GM12878 (cell line): ENCODE results near the gene CCL4. TPM values are rescaled to one million over a fixed set of nuclear protein-coding genes. Genes with fewer than 3 reads are reported as not detected.

Experiments used
- ATAC-seq: fragments of 200-7000 bp; cut with Tn5 transposase; 3 replicates; pipeline ENCODE4 v1.9.1; 2020; ENCODE audit warnings: mild to moderate bottlenecking, moderate library complexity
- BruUV-seq: library from RNA; stranded (reverse); fragments of 400-500 nt; replicated peaks from 2 replicates; lab custom pipeline; 2021; lab: Mats Ljungman, UMichigan
- CTCF ChIA-PET: fragments of 300-600 bp; sonication (Branson Sonifier 250); formaldehyde crosslinking; extraction: SDS; loops from one replicate; lab custom pipeline; 2021; ENCODE audit warnings: inconsistent platforms; lab: Yijun Ruan, JAX
- POLR2A ChIA-PET: fragments of 350-600 bp; formaldehyde crosslinking; extraction: SDS; loops from one replicate; lab custom pipeline; 2021; ENCODE audit warnings: inconsistent platforms; lab: Charles Lee
- RAD21 ChIA-PET: fragments of 300-600 bp; sonication (Branson Sonifier 250); formaldehyde crosslinking; loops from one replicate; lab custom pipeline; 2023; ENCODE audit warnings: antibody characterized with exemption; ENCODE audit not compliant: unreplicated experiment; lab: Charles Lee
- SMC1A ChIA-PET: fragments of 300-600 bp; sonication (Branson Sonifier 250); formaldehyde crosslinking; loops from one replicate; lab custom pipeline; 2023; ENCODE audit not compliant: unreplicated experiment, uncharacterized antibody; lab: Charles Lee
- DNase-seq: peaks from one replicate; pipeline ENCODE4 v3.0.0-alpha.2; 2011; ENCODE audit warnings: low read depth, low spot score
- FAIRE-seq: peaks from 3 replicates; lab custom pipeline; 2011; peaks lifted over from hg19 to GRCh38; lab: Jason Lieb, UNC
- H2AFZ ChIP-seq: 2 replicates; pipeline ENCODE4 v1.6.0; 2011; ENCODE audit warnings: low read depth, low read length, control low read depth; ENCODE audit not compliant: control insufficient read depth
- H3K27ac ChIP-seq: 2 replicates; pipeline ENCODE4 v1.5.1; 2011; ENCODE audit warnings: control low read depth; ENCODE audit not compliant: control insufficient read depth, insufficient read depth
- H3K27me3 ChIP-seq, 2 experiments: replicated peaks in 1 of 2; 2 replicates each; pipeline versions ENCODE4 v1.6.0 to v1.6.1; 2011; ENCODE audit warnings: low read length in 1 of 2; ENCODE audit not compliant: control insufficient read depth in 2 of 2, insufficient read depth in 2 of 2
- H3K36me3 ChIP-seq, 2 experiments: 2 replicates each; pipeline ENCODE4 v1.5.1; 2011; ENCODE audit warnings: low read length in 1 of 2; ENCODE audit not compliant: control insufficient read depth in 2 of 2, insufficient read depth in 2 of 2
- H3K4me1 ChIP-seq: 2 replicates; pipeline ENCODE4 v1.6.1; 2011; ENCODE audit warnings: mild to moderate bottlenecking, low read length, moderate library complexity, mixed read lengths; ENCODE audit not compliant: control insufficient read depth, insufficient read depth
- H3K4me2 ChIP-seq: 2 replicates; pipeline ENCODE4 v1.6.0; 2011; ENCODE audit warnings: control low read depth; ENCODE audit not compliant: control insufficient read depth, insufficient read depth
- H3K4me3 ChIP-seq: fragments of 200-600 bp; sonication (generic); 2 replicates; pipeline ENCODE4 v1.5.1; 2016
- H3K79me2 ChIP-seq: 2 replicates; pipeline ENCODE4 v1.6.0; 2011; ENCODE audit warnings: low read length; ENCODE audit not compliant: control insufficient read depth, insufficient read depth
- H3K9ac ChIP-seq: 2 replicates; pipeline ENCODE4 v1.8.0; 2011; ENCODE audit warnings: low read length, control low read depth, mixed read lengths; ENCODE audit not compliant: control insufficient read depth, insufficient read depth
- H3K9me3 ChIP-seq: replicated peaks from 3 replicates; pipeline ENCODE4 v1.5.1; 2011; ENCODE audit warnings: mild to moderate bottlenecking, low read length; ENCODE audit not compliant: control insufficient read depth, insufficient read depth
- H4K20me1 ChIP-seq: 2 replicates; pipeline ENCODE4 v1.6.0; 2011; ENCODE audit not compliant: control insufficient read depth, insufficient read depth
- BMI1 ChIP-seq: fragments of 450-650 bp; IDR thresholded peaks from 2 replicates; pipeline ENCODE4 v1.6.1; 2016; ENCODE audit warnings: mild to moderate bottlenecking, moderate library complexity, borderline replicate concordance
- CREM ChIP-seq: IDR thresholded peaks from 2 replicates; pipeline ENCODE4 v1.6.1; 2014; ENCODE audit warnings: antibody characterized with exemption, low read depth
- EP300 ChIP-seq, 2 experiments: fragments of 150-350 bp in 1 of 2; IDR thresholded peaks; 2 replicates each; pipeline ENCODE4 v1.6.1; 2011 to 2012; ENCODE audit warnings: low read depth in 2 of 2, low read length in 2 of 2, borderline replicate concordance in 1 of 2, improper control_type of control experiment in 1 of 2, inconsistent platforms in 1 of 2; ENCODE audit not compliant: control insufficient read depth in 1 of 2
- NR2C1 ChIP-seq: fragments of 450-650 bp; IDR thresholded peaks from 2 replicates; pipeline ENCODE4 v1.6.1; 2017; ENCODE audit warnings: antibody characterized with exemption, mild to moderate bottlenecking, moderate library complexity
- PAX8 ChIP-seq: fragments of 450-650 bp; IDR thresholded peaks from 2 replicates; pipeline ENCODE4 v1.6.1; 2017; ENCODE audit warnings: mild to moderate bottlenecking, moderate library complexity
- RBBP5 ChIP-seq: fragments of 200-600 bp; sonication (generic); conservative IDR thresholded peaks from 2 replicates; pipeline ENCODE4 v1.6.1; 2016
- ZNF687 ChIP-seq: fragments of 450-650 bp; IDR thresholded peaks from 2 replicates; pipeline ENCODE4 v1.6.1; 2017; ENCODE audit warnings: mild to moderate bottlenecking, moderate library complexity
- WGBS: methylation state at CpG from one replicate; pipeline ENCODE4 v1.1.6; 2016; ENCODE audit warnings: low lambda C conversion rate; ENCODE audit not compliant: insufficient replicate concordance, insufficient coverage; ENCODE audit errors: missing lambda C conversion rate; 5-methylcytosine and 5-hydroxymethylcytosine counted together
- in situ Hi-C: fragments of 300-500 bp; cut with MboI; formaldehyde crosslinking; loops from 9 replicates; pipeline ENCODE4 v1.14.3; 2018; ENCODE audit warnings: mixed read lengths
- intact Hi-C: fragments of 100-400 bp; cut with micrococcal nuclease; formaldehyde crosslinking; loops from one replicate; pipeline ENCODE4 v1.14.2; 2022; ENCODE audit not compliant: unreplicated experiment
- polyA plus RNA-seq, 11 experiments: library from polyadenylated mRNA; depleted of rRNA in 4 of 11; unstranded in 6 of 11; stranded (reverse) in 5 of 11; fragments of >200 nt; fragmentation: Nextera tagmentation in 4 of 11; fragmentation: Illumina TruSeq in 1 of 11; extraction: Ambion mirVana in 4 of 11; extraction: Trizol in 1 of 11; gene quantifications; 1 replicate in 1 of 11; 2 replicates in 10 of 11; pipeline versions ENCODE4 v1.2.1 to v1.2.3, GENCODE V29; 2011 to 2016; ENCODE audit warnings: inconsistent platforms in 2 of 11, missing spikeins in 2 of 11, low read depth in 1 of 11
- total RNA-seq, 4 experiments: library from RNA; depleted of rRNA in 3 of 4; stranded (reverse); fragments of >200 nt in 3 of 4; fragmentation: Illumina TruSeq in 1 of 4; extraction: Trizol in 1 of 4; gene quantifications; 2 replicates each; pipeline versions ENCODE4 v1.2.1 to v1.2.3, GENCODE V29; 2013 to 2021
- TF ChIP-seq, protein P1 (sequence below): IDR thresholded peaks from 2 replicates; pipeline ENCODE4 v1.6.1; 2012; ENCODE audit warnings: improper control_type of control experiment, low read depth, low read length; ENCODE audit not compliant: insufficient replicate concordance
- TF ChIP-seq, protein P2 (sequence below): fragments of 450-650 bp; formaldehyde crosslinking; IDR thresholded peaks from 2 replicates; pipeline ENCODE4 v1.4.0; 2022; ENCODE audit warnings: mild to moderate bottlenecking, moderate library complexity

The CCL4 gene
- total and polyA plus RNA-seq, 10 of the 15 experiments (the other 5 are each of a cell fraction or from before 2014, with no cell fraction given): 18.7 to 741 (median 79.4) TPM

DNA sequence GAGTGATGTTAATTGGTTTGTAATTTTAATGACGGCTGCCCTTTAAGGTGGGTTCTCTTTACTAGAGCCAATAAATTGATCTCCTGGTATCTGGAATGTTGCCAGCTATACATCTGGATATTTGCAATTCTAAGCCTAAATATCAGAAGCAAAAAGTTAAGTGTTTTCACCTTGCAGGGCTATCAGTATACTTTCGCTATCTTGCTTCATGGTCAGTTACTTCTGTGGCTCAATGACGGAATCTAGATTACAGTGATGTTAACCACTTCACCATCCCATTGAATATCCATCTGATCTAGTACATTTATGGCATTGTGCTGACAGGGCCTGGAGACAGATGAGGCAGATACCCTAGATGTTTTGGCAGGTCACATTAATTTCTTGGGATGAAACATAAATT is 28.3 kb downstream of the CCL4 start:
- Histone ChIP-seq H2AFZ (no peak overlapping the region), H3K27ac (no peak overlapping the region), H3K4me2 (peak overlapping the region; percentile 45; the same call in 1 of the 2 replicates), H3K36me3 (no peaks in the 10 kb centered on the region), H3K79me2 (no peaks in the 10 kb centered on the region), H3K4me3 (no peak overlapping the region), H3K9ac (no peak overlapping the region), H3K4me1 (peaks cover 43% of the 10 kb centered on the region), H3K9me3 (no peaks in the 10 kb centered on the region; the same call in 2 of the 3 replicates), H3K27me3 (no peaks in the 10 kb centered on the region), H4K20me1 (no peaks in the 10 kb centered on the region)
- intact Hi-C loops (loop anchor here (5.0 kb wide), 1 partner anchor 40 kb away; the partner anchor contains the start of gene CCL3), in situ Hi-C loops (loop anchor here (25.0 kb wide), 1 partner anchor 355 kb away; the partner anchor contains the start of gene ZNHIT3)
- CTCF ChIA-PET: interaction anchor here (0.6 to 4.9 kb wide), 9 partner anchors 8 to 162 kb away, joined by 3 to 28 read pairs (median 14); partner anchors contain the start of gene CCL3
- SMC1A ChIA-PET: interaction anchor here (1.2 to 11.5 kb wide), 14 partner anchors 12 to 255 kb away, joined by 3 to 128 read pairs (median 10); partner anchors contain the start of genes CCL3 and CCL4
- DNase-seq (no peak), ATAC-seq (peak; percentile 75), FAIRE-seq (no peak)
- POLR2A ChIA-PET: interaction anchor here (1.0 to 3.1 kb wide), 6 partner anchors 9 to 42 kb away, joined by 5 to 14 read pairs (median 6); partner anchors contain the start of gene CCL3
- WGBS: 94% methylated on average over 3 of the region's 3 CpGs
- RAD21 ChIA-PET: interaction anchor here (0.6 to 6.3 kb wide), 15 partner anchors 10 to 245 kb away, joined by 3 to 58 read pairs (median 8); partner anchors contain the start of genes CCL3, CCL3L1, CCL3L3 and CCL4
- TF ChIP-seq NR2C1 (no peak), CREM (0 out of 2 replicates have a peak, but pooled peaks have one; percentile 19), EP300 (IDR thresholded peaks at IDR 0.05; ENCODE audit: borderline replicate concordance in 1 of 2, control insufficient read depth in 1 of 2, low read depth in 2 of 2, low read length in 2 of 2) (0 out of 4 replicates have a peak, but pooled peaks of 1 of the 2 experiments have one; percentile 6), BMI1 (0 out of 2 replicates have a peak, but pooled peaks have one; percentile 21), RBBP5 (no peak), PAX8 (no peak), ZNF687 (no peak)
- TF ChIP-seq, protein P1, sequence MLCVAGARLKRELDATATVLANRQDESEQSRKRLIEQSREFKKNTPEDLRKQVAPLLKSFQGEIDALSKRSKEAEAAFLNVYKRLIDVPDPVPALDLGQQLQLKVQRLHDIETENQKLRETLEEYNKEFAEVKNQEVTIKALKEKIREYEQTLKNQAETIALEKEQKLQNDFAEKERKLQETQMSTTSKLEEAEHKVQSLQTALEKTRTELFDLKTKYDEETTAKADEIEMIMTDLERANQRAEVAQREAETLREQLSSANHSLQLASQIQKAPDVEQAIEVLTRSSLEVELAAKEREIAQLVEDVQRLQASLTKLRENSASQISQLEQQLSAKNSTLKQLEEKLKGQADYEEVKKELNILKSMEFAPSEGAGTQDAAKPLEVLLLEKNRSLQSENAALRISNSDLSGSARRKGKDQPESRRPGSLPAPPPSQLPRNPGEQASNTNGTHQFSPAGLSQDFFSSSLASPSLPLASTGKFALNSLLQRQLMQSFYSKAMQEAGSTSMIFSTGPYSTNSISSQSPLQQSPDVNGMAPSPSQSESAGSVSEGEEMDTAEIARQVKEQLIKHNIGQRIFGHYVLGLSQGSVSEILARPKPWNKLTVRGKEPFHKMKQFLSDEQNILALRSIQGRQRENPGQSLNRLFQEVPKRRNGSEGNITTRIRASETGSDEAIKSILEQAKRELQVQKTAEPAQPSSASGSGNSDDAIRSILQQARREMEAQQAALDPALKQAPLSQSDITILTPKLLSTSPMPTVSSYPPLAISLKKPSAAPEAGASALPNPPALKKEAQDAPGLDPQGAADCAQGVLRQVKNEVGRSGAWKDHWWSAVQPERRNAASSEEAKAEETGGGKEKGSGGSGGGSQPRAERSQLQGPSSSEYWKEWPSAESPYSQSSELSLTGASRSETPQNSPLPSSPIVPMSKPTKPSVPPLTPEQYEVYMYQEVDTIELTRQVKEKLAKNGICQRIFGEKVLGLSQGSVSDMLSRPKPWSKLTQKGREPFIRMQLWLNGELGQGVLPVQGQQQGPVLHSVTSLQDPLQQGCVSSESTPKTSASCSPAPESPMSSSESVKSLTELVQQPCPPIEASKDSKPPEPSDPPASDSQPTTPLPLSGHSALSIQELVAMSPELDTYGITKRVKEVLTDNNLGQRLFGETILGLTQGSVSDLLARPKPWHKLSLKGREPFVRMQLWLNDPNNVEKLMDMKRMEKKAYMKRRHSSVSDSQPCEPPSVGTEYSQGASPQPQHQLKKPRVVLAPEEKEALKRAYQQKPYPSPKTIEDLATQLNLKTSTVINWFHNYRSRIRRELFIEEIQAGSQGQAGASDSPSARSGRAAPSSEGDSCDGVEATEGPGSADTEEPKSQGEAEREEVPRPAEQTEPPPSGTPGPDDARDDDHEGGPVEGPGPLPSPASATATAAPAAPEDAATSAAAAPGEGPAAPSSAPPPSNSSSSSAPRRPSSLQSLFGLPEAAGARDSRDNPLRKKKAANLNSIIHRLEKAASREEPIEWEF: no peak
- TF ChIP-seq, protein P2, sequence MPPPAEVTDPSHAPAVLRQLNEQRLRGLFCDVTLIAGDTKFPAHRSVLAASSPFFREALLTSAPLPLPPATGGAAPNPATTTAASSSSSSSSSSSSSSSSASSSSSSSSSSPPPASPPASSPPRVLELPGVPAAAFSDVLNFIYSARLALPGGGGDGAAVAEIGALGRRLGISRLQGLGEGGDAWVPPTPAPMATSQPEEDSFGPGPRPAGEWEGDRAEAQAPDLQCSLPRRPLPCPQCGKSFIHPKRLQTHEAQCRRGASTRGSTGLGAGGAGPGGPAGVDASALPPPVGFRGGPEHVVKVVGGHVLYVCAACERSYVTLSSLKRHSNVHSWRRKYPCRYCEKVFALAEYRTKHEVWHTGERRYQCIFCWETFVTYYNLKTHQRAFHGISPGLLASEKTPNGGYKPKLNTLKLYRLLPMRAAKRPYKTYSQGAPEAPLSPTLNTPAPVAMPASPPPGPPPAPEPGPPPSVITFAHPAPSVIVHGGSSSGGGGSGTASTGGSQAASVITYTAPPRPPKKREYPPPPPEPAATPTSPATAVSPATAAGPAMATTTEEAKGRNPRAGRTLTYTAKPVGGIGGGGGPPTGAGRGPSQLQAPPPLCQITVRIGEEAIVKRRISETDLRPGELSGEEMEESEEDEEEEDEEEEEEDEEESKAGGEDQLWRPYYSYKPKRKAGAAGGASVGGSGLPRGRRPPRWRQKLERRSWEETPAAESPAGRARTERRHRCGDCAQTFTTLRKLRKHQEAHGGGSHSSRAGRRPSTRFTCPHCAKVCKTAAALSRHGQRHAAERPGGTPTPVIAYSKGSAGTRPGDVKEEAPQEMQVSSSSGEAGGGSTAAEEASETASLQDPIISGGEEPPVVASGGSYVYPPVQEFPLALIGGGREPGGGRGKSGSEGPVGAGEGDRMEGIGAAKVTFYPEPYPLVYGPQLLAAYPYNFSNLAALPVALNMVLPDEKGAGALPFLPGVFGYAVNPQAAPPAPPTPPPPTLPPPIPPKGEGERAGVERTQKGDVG (CRISPR knock-in tag): no peak
- no TSS peak for BruUV-seq
